Trophoblast cell (in vitro differentiated cells and primary cell): Measurements from ENCODE around the gene TBL3.
A peak's percentile ranks its signal among the peaks of the same experiment; 100 is the strongest.

Source experiments
- DNase-seq, 2 donors: peaks; one replicate each; pipeline ENCODE4 v3.0.0-alpha.2; 2016
- H2AFZ ChIP-seq: 2 replicates; pipeline ENCODE4 v1.6.1; 2013; ENCODE audit warnings: low read length, moderate library complexity, mild to moderate bottlenecking; ENCODE audit not compliant: insufficient read depth, poor library complexity
- H2AK5ac ChIP-seq: 2 replicates; pipeline ENCODE4 v1.6.1; 2013; ENCODE audit warnings: mild to moderate bottlenecking, low read length
- H2BK120ac ChIP-seq: 2 replicates; pipeline ENCODE4 v1.6.1; 2013; ENCODE audit warnings: low read length, mild to moderate bottlenecking, moderate library complexity; ENCODE audit not compliant: insufficient read depth, poor library complexity
- H2BK12ac ChIP-seq: 2 replicates; pipeline ENCODE4 v1.6.1; 2013; ENCODE audit warnings: mild to moderate bottlenecking, low read length, moderate library complexity
- H2BK5ac ChIP-seq: 2 replicates; pipeline ENCODE4 v1.6.1; 2013; ENCODE audit warnings: low read length, low read depth, moderate library complexity, mild to moderate bottlenecking; ENCODE audit not compliant: poor library complexity
- H3K14ac ChIP-seq: 2 replicates; pipeline ENCODE4 v1.6.1; 2013; ENCODE audit warnings: mild to moderate bottlenecking, low read length
- H3K18ac ChIP-seq: 2 replicates; pipeline ENCODE4 v1.6.1; 2013; ENCODE audit warnings: mild to moderate bottlenecking, low read length
- H3K23ac ChIP-seq: 2 replicates; pipeline ENCODE4 v1.6.1; 2013; ENCODE audit warnings: low read length
- H3K27ac ChIP-seq: 2 replicates; pipeline ENCODE4 v1.5.1; 2013; ENCODE audit warnings: low read depth, mild to moderate bottlenecking, inconsistent platforms, low read length, moderate library complexity
- H3K27me3 ChIP-seq: 2 replicates; pipeline ENCODE4 v1.6.1; 2013; ENCODE audit warnings: inconsistent platforms, mild to moderate bottlenecking, low read length, moderate library complexity; ENCODE audit not compliant: insufficient read depth
- H3K36me3 ChIP-seq, 2 experiments: 1 replicate in 1 of 2; 2 replicates in 1 of 2; pipeline ENCODE4 v1.6.1; 2013; ENCODE audit warnings: low read length in 2 of 2, mild to moderate bottlenecking in 2 of 2, moderate library complexity in 1 of 2; ENCODE audit not compliant: insufficient read depth in 2 of 2, control insufficient read depth in 1 of 2
- H3K4ac ChIP-seq: 2 replicates; pipeline ENCODE4 v1.6.1; 2013; ENCODE audit warnings: low read depth, mild to moderate bottlenecking, low read length, moderate library complexity
- H3K4me1 ChIP-seq, 2 experiments: 1 replicate in 1 of 2; 2 replicates in 1 of 2; pipeline ENCODE4 v1.6.1; 2013; ENCODE audit warnings: low read length in 2 of 2, mild to moderate bottlenecking in 2 of 2, moderate library complexity in 1 of 2; ENCODE audit not compliant: insufficient read depth in 2 of 2, control insufficient read depth in 1 of 2
- H3K4me2 ChIP-seq: 2 replicates; pipeline ENCODE4 v1.6.1; 2013; ENCODE audit warnings: inconsistent platforms, mild to moderate bottlenecking, low read length, moderate library complexity
- H3K4me3 ChIP-seq: 2 replicates; pipeline ENCODE4 v1.5.1; 2013; ENCODE audit warnings: mild to moderate bottlenecking, low read depth, low read length, inconsistent platforms
- H3K79me1 ChIP-seq: one replicate; pipeline ENCODE4 v1.6.1; 2013; ENCODE audit warnings: low read length
- H3K79me2 ChIP-seq: 2 replicates; pipeline ENCODE4 v1.6.1; 2013; ENCODE audit warnings: low read length, mild to moderate bottlenecking; ENCODE audit not compliant: control insufficient read depth, insufficient read depth, poor library complexity
- H3K9ac ChIP-seq: 2 replicates; pipeline ENCODE4 v1.6.1; 2013; ENCODE audit warnings: mild to moderate bottlenecking, low read length
- H3K9me3 ChIP-seq: 2 replicates; pipeline ENCODE4 v1.6.1; 2013; ENCODE audit warnings: low read depth, mild to moderate bottlenecking, control low read depth, inconsistent platforms, low read length; ENCODE audit not compliant: insufficient read depth
- H4K12ac ChIP-seq: 2 replicates; pipeline ENCODE4 v1.6.1; 2013; ENCODE audit warnings: low read depth, mild to moderate bottlenecking, low read length, moderate library complexity
- H4K8ac ChIP-seq: 2 replicates; pipeline ENCODE4 v1.6.1; 2013; ENCODE audit warnings: low read depth, mild to moderate bottlenecking, low read length, moderate library complexity
- H4K91ac ChIP-seq: one replicate; pipeline ENCODE4 v1.6.1; 2013; ENCODE audit warnings: low read depth, mild to moderate bottlenecking, low read length, moderate library complexity
- WGBS: extraction: QIAGEN DNeasy Blood & Tissue Kit; methylation state at CpG from one replicate; pipeline ENCODE4 v1.1.7; 2013; ENCODE audit warnings: missing lambda C conversion rate; ENCODE audit not compliant: insufficient read length, insufficient coverage; ENCODE audit errors: extremely low coverage; 5-methylcytosine and 5-hydroxymethylcytosine counted together

TBL3 gene

GRCh38 chr16:1979271-1980029, 7.6 kb downstream of the TBL3 start:
- H3K4ac ChIP-seq = no peak overlapping the region
- peaks cover under 1% of the 10 kb centered on the region for H3K79me2 ChIP-seq
- H3K36me3 ChIP-seq = peaks cover 40 to 41% of the 10 kb centered on the region in 2 experiments
- whole genome bisulfite sequencing = no CpG with 5 or more reads among the region's 70 CpGs
- DNase-seq = peak; percentile 95
- H3K79me1 ChIP-seq = peaks cover 6% of the 10 kb centered on the region
- H3K27ac ChIP-seq = no peak overlapping the region
- H2BK12ac ChIP-seq = no peak overlapping the region
- peak overlapping the region; percentile 23 for H4K91ac ChIP-seq
- H2BK5ac ChIP-seq = no peak overlapping the region
- H2AK5ac ChIP-seq = no peak overlapping the region
- peak overlapping the region; percentile 17 for H3K18ac ChIP-seq
- H3K9ac ChIP-seq = no peak overlapping the region
- H3K14ac ChIP-seq = peak overlapping the region; percentile 13
- peaks cover 37% of the 10 kb centered on the region for H3K27me3 ChIP-seq
- H4K12ac ChIP-seq = peak overlapping the region; percentile 15
- no peak overlapping the region for H3K23ac ChIP-seq
- peak overlapping the region; percentile 66 for H3K4me2 ChIP-seq
- H3K4me3 ChIP-seq = peak overlapping the region; percentile 48
- peak overlapping the region; percentile 13 for H2AFZ ChIP-seq
- peak overlapping the region; percentile 20 for H4K8ac ChIP-seq
- peaks cover 8% of the 10 kb centered on the region for H3K9me3 ChIP-seq
- peak overlapping the region; percentile 43 for H2BK120ac ChIP-seq
- H3K4me1 ChIP-seq = peaks cover 10 to 17% of the 10 kb centered on the region in 2 experiments

GRCh38 chr16:1980030-1980769, 8.3 kb downstream of the TBL3 start:
- Histone ChIP-seq H3K4me1 (peaks cover 15 to 22% of the 10 kb centered on the region in 2 experiments), H3K79me2 (peaks cover 2% of the 10 kb centered on the region), H3K36me3 (peaks cover 33% of the 10 kb centered on the region in 2 experiments), H3K23ac (no peak overlapping the region), H3K79me1 (peaks cover 8% of the 10 kb centered on the region), H4K8ac (no peak overlapping the region), H3K4ac (no peak overlapping the region), H3K4me2 (peak overlapping the region; percentile 66), H3K27me3 (peaks cover 37% of the 10 kb centered on the region), H3K18ac (no peak overlapping the region), H4K12ac (no peak overlapping the region), H2BK5ac (no peak overlapping the region), H3K9me3 (peaks cover 8% of the 10 kb centered on the region), H2AFZ (no peak overlapping the region), H2BK12ac (no peak overlapping the region), H3K9ac (no peak overlapping the region), H3K27ac (no peak overlapping the region), H2AK5ac (no peak overlapping the region), H3K4me3 (no peak overlapping the region), H4K91ac (no peak overlapping the region), H2BK120ac (no peak overlapping the region), H3K14ac (no peak overlapping the region)
- DNase-seq = peak in 1 of 2 donors; percentile 42
- WGBS = no CpG with 5 or more reads among the region's 53 CpGs

DNA sequence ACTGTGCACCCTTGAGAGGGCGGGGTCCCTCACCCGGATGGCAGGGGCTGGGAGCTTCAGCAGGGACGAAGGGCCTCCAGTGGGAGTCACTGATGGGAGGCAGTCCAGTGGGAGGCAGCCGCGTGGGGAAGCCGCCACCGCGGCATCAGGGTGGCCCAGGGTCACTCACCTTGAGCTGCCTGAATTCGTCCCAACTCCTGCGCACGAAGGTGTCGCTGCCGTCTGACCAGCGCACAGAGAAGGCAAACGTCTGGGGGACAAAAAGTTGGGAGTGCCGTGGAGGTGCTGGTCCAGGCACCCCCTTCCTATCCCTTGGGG, 8.9 kb downstream of the TBL3 start:
- Histone ChIP-seq H3K9me3 (peaks cover 8% of the 10 kb centered on the region), H3K14ac (no peak overlapping the region), H3K4ac (no peak overlapping the region), H3K36me3 (peaks cover 33% of the 10 kb centered on the region in 2 experiments), H3K4me3 (no peak overlapping the region), H3K79me2 (peaks cover 2% of the 10 kb centered on the region), H2BK12ac (no peak overlapping the region), H3K23ac (no peak overlapping the region), H4K91ac (no peak overlapping the region), H2BK5ac (no peak overlapping the region), H2AFZ (no peak overlapping the region), H4K8ac (no peak overlapping the region), H3K4me2 (no peak overlapping the region), H4K12ac (no peak overlapping the region), H3K79me1 (peaks cover 8% of the 10 kb centered on the region), H3K27me3 (peaks cover 37% of the 10 kb centered on the region), H2BK120ac (no peak overlapping the region), H3K9ac (no peak overlapping the region), H3K4me1 (peaks cover 18 to 25% of the 10 kb centered on the region in 2 experiments), H3K18ac (no peak overlapping the region), H2AK5ac (no peak overlapping the region), H3K27ac (no peak overlapping the region)
- DNase-seq = no peak
- WGBS = no CpG with 5 or more reads among the region's 16 CpGs

- peaks cover 33 to 34% of the 10 kb centered on the region in 2 experiments for H3K36me3 ChIP-seq
- H3K27me3 ChIP-seq = peaks cover 37% of the 10 kb centered on the region
- no peak within 1 kb of the TSS for H4K12ac ChIP-seq
- H3K27ac ChIP-seq = no peak within 1 kb of the TSS
- no peak within 1 kb of the TSS for H3K4ac ChIP-seq
- DNase-seq = no peak
- H3K4me3 ChIP-seq = no peak within 1 kb of the TSS
- no peak within 1 kb of the TSS for H2AFZ ChIP-seq
- H3K18ac ChIP-seq = no peak within 1 kb of the TSS
- H4K8ac ChIP-seq = no peak within 1 kb of the TSS
- peaks cover 18 to 25% of the 10 kb centered on the region in 2 experiments for H3K4me1 ChIP-seq
- WGBS = no CpG with 5 or more reads among the region's 6 CpGs
- no peak within 1 kb of the TSS for H3K4me2 ChIP-seq
- H3K14ac ChIP-seq = no peak within 1 kb of the TSS
- H4K91ac ChIP-seq = no peak within 1 kb of the TSS
- no peak within 1 kb of the TSS for H3K9ac ChIP-seq
- peaks cover 8% of the 10 kb centered on the region for H3K79me1 ChIP-seq
- H3K79me2 ChIP-seq = peaks cover 2% of the 10 kb centered on the region
- H3K9me3 ChIP-seq = peaks cover 8% of the 10 kb centered on the region
- no peak within 1 kb of the TSS for H2BK12ac ChIP-seq
- no peak within 1 kb of the TSS for H3K23ac ChIP-seq
- no peak within 1 kb of the TSS for H2BK120ac ChIP-seq
- H2AK5ac ChIP-seq = no peak within 1 kb of the TSS
- no peak within 1 kb of the TSS for H2BK5ac ChIP-seq
Measured at GRCh38 chr16:1981398-1981836, 9.6 kb downstream of the TBL3 start, which contains the start of gene NOXO1. NOXO1 (minus strand) TSS chr16:1981469; CDS start chr16:1981179, 290 bp downstream.
